GM19467 (cell line): ENCODE data around the gene LDHA.
"Not testable (repeated sequence)": the region's sequence is repeated elsewhere in the genome, so short reads cannot be mapped to it uniquely, and the experiment has no call there.

ENCODE experiments used
- ATAC-seq: cut with Tn5 transposase; IDR thresholded peaks from one replicate; pipeline ENCODE4 v1.9.1; 2021; ENCODE audit warnings: mild to moderate bottlenecking, moderate library complexity; ENCODE audit not compliant: unreplicated experiment

Gene LDHA

DNA sequence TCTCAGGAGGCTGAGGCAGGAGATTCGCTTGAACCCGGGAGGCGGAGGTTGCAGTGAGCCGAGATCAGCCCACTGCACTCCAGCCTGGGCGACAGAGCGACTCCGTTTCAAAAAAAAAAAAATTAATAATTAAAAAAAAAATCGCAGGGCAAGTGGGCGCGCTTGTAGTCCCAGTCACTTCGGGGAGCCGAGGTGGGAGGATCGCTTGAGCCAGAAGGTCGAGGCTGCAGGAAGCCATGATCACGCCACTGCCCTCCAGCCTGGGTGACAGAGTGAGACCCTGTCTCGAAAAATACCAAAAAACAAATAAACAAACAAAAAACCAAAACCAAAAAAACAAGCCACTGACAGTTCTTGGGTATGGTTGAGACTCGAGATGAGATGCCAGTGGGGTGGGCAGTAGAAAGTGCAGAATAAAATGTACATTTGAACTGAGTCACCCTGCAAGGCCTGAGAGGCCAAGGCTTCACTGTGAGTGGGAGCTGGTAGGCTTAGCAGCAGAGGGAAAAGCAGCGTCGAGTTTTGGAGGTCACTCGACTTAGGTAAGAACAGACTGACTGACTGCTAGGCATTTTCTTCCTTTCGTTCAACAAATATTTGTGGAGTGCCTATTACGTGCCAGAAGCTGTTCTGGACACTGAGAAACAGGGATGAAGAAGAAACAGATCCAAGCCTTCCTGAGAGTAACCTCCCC is 635 bp upstream of the LDHA start:
- no peak for ATAC-seq

DNA sequence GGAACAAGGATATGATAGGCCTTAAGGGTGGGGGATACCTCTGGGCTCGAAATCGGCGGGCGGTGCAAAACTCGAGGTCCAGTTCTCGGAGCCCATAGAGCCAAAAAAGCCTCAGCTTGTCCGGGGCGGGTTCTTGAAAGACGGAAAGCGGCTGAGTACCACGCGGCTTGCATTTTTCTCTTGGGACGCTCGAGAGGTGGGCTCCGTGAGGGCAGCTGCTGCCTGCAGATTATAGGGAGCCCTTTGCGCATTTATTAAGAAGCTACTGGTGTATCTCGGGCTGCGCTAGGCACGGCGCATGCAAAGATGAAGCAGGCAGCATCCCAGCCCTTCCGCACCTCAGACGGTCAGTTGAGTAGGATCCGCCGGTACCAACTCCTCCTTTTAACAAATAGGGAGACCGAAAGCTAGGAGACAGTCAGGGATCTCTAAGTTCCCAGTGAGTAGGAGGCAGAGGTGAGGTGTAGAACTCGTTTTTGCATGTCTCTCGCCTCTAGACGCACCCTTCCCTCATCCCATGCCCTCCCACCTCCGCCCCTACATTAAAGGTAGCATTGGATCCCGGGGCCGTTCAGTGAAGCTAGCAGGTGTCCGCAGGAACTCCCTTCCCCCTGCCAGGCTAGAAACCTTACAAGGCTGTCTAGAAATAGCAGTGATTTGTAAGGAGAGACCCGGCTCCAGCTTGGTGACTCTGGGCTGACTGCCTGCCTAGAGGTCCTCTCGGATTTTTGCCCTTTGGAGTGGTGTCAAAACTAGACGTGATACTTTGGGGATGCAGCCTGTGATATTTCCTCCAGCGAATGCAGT is 768 bp downstream of the LDHA start:
- no peak for ATAC-seq

DNA sequence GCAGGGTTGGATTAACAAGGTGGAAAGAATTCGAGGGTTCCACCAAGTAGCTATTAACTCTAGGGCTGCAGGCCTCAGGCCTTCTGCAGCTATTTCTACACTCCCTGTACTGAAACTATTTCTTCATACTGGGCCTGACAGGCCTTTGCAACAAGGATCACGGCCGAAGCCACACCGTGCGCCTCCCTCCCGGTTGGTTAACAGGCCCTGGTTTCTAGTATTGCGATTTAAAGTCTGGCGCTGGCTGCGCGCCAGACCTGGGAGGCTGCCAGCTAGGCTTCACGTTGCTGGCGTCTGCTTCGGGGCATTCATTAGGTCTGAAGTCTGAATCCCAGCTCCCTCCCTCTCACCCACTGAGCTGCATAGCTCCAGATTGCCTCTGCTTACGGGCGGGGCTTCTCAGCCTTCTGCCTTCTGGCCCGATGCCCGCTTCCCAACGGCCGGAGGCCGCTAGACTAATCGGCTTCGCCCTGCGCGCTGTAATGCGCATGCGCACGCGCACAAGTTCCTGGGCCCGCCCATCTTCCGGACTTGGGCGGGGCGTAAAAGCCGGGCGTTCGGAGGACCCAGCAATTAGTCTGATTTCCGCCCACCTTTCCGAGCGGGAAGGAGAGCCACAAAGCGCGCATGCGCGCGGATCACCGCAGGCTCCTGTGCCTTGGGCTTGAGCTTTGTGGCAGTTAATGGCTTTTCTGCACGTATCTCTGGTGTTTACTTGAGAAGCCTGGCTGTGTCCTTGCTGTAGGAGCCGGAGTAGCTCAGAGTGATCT is 1.6 kb downstream of the LDHA start:
- ATAC-seq = peak; percentile 73

DNA sequence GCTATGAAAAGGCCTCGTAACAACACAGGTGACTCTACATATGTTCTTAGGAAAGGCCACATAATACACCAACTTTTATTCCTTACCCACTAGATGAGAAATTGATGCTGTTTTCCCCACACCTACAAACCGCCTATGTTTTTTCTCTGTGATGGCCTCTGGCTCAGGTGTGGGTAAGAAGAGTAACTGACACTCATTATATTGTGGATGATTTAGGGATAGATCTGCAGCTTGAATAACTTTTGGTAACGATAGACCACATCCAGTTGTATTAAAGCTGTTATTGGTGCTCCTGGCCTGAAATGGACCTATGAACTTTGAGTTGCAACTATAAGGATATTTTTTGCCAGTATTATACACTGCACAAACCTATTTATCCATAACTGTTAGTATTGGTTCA is 3.6 kb downstream of the LDHA start:
- no peak for ATAC-seq

DNA sequence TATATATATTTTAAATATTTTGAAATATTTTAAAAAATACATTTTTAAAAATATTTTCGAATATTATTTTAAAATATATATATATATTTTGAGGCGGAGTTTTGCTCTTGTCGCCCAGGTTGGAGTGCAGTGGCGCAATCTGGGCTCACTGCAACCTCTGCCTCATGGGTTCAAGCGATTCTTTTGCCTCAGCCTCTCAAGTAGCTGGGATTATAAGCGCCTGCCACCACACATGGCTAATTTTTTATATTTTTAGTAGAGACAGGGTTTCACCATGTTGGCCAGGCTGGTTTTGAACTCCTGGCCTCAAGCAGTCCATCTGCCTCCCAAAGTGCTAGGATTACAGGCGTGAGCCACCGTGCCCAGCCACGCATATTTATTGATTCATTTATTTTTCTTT is 6.7 kb downstream of the LDHA start:
- ATAC-seq = not testable (repeated sequence)

DNA sequence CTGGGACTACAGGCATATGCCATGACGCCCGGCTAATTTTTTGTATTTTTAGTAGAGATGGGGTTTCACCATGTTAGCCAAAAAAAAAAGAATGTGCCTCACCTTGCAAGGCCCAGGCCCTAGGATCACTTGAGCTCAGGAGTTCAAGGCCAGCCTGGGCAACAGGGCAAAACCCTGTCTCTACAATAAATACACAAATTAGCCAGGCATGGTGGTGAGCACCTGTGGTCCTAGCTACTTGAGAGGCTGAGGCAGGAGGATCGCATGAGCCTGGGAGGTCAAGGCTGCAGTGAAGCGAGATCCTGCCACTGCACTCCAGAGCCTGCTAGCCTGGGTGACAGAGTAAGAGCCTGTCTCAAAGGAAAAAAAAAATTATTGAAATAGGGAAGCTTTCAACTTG is 9.7 kb downstream of the LDHA start:
- no peak for ATAC-seq

DNA sequence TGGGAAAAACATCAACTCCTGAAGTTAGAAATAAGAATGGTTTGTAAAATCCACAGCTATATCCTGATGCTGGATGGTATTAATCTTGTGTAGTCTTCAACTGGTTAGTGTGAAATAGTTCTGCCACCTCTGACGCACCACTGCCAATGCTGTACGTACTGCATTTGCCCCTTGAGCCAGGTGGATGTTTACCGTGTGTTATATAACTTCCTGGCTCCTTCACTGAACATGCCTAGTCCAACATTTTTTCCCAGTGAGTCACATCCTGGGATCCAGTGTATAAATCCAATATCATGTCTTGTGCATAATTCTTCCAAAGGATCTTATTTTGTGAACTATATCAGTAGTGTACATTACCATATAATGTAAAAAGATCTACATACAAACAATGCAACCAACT is 13.0 kb downstream of the LDHA start:
- not testable (repeated sequence) for ATAC-seq

DNA sequence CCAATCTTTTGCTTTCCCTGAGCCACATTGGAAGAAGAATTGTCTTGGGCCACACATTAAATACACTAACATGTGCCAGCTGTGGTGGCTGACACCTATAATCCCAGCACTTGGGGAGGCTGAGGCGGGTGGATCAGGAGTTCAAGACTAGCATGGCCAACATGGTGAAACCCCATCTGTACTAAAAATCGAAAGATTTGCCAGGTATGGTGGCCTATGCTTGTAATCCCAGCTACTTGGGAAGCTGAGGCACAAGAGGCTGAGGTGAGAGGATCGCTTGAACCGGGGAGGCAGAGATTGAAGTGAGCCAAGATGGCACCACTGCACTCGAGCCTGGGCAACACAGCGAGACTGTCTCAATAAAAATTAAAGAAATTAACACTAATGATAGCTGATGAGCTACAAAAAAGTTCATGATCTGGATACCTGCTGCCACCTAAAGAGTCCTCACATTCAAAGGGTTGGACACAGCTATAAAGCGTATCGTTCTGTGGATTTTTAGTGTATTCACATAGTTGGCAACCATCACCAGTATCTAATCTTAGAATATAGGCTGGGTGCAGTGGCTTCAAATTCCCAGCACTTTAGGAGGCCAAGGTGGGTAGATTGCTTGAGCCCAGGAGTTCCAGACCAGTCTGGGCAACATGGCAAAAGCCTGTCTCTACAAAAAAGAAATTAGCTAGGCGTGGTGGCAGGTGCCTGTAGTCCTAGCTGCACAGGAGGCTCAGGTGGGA is 14.4 kb downstream of the LDHA start:
- no peak for ATAC-seq

DNA sequence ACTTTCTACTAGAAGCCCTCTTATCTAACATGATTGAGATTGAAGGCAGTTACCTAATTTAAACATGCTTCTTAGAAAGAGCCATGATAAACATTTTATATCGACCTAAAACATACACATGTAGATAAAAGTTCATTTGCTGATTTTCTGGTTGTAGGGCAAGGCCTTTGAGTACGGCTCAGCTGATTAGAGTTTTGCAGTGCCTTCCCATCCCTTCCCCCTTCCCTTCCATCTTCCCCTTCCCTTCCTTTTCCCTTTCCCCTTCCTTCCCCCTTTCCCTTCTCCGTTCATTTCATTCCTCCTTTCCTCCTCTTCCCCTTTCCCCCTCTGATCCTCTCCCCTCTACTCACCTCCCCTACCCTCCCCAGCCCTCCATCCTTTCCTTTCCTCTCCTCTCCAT is 22.1 kb downstream of the LDHA start:
- ATAC-seq = no peak

DNA sequence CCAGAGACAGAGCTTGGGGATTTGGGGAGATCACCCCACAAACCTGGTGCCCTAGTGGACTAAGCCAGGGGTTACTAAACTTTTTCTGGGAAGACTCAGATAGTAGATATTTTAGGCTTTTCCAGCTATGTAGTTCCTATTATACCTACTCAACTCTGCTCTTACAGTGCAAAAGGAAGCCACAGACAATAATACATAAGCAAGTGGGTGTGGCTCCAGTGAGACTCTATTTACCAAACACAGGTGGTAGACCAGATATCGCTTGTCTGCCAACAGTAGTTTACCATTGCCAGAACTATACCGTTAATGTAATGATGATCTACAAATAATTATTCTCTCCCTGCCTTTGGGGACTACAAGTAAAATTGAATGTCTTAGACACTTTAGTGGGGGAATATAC is 24.7 kb downstream of the LDHA start:
- ATAC-seq = no peak

DNA sequence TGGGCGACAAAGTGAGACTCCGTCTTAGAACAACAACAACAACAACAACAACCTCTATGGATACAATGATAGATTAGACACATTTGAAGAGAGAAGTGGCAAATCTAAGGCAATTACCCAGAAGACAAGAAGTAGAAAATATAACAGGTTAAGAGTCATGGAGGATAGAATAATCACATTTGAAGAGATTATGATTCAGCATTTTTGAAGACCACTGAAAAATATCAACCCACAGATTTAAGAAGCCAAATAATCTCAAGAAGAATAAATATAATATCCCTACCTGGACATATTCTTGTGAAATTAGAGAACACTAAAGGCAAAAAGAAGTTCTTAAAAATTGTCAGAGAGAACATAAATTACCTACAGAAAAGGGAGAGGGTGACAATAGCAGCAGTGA is 25.7 kb downstream of the LDHA start:
- no peak for ATAC-seq

DNA sequence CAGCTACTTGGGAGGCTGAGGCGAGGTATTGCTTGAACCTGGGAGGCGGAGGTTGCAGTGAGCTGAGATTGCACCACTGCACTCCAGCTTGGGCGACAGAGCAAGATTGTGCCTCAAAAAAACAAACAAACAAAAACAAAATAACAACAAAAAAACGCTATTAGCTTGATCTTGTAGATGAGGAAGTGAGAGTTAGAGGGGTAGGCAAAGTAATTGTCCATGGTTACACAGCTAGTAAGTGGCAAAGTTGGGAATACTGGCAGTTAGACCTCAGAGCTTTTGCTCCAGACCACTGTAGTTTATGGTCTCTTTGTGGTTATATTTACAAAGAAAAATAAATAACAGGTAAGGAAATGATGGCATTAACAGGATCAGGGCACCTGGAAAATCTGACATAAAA is 32.9 kb downstream of the LDHA start:
- ATAC-seq = no peak

DNA sequence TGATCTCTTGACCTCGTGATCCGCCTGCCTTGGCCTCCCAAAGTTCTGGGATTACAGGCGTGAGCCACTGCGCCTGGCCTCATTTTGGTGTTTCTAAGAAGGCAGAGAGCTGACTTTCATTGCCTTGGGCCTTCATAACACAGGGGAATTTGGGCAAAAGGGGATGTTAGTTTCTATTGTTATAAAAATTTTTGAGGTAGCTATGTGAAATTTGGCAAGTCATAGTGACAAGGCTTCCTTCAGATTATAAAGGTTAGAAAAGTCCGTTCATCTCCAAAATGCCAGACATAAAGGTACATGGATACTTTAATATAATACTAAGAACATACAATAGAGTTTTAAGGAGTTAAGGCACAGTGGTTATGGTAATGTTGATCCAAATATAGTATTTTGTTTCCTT is 35.0 kb downstream of the LDHA start:
- ATAC-seq = no peak

DNA sequence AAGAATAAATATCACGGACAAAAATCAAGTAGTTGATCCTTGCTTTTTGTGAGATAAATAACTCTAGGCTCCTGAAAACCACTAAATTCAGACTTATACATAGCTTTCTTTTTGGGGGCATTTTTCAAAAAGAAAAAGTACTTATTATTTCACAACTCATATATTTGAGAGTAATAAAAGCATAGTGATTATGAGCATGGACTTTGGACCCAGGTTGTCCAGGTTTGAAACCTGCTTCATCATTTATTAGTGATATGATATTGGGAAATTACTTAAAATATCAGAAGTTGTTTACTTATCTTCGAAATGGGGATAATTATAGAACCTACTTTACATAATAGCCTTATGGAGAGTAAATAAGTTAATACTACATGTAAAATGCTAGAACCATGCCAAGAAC is 44.3 kb downstream of the LDHA start:
- no peak for ATAC-seq

DNA sequence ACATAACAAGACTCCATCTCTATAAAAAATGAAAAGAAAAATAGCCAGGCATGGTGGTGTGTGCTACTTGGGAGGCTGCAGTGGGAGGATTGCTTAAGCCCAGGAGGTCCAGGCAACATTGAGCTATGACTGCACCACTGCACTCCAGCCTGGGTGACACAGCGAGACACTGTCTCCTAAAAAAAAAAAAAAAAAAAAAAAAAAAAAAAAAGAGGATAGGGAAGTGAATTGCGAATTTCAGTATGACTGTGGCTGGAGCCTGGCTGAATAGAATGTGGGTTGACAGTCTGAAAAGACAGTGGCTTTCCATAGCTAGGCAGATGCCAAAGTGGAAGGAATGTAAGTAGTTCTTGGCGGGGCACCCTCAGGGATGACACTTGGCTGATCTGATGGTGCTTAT is 54.9 kb downstream of the LDHA start:
- ATAC-seq = no peak

DNA sequence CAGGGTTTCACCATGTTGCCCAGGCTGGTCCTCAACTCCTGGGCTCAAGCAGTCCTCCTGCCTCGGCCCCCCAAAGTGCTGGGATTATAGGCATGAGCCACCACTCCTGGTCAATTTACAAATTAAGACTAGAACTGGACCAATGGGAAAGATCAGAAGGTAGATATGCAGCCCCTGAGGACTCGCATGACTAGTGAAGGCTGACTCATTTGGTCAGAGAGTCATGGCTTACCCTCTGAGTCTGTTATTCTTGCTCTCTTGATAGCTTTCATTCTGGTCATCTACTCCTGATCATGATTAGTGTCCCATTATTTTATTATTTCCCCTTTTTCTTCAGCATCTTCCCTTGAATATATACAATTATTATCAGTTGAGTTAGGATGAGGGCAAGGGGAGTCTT is 58.6 kb downstream of the LDHA start:
- ATAC-seq = no peak

DNA sequence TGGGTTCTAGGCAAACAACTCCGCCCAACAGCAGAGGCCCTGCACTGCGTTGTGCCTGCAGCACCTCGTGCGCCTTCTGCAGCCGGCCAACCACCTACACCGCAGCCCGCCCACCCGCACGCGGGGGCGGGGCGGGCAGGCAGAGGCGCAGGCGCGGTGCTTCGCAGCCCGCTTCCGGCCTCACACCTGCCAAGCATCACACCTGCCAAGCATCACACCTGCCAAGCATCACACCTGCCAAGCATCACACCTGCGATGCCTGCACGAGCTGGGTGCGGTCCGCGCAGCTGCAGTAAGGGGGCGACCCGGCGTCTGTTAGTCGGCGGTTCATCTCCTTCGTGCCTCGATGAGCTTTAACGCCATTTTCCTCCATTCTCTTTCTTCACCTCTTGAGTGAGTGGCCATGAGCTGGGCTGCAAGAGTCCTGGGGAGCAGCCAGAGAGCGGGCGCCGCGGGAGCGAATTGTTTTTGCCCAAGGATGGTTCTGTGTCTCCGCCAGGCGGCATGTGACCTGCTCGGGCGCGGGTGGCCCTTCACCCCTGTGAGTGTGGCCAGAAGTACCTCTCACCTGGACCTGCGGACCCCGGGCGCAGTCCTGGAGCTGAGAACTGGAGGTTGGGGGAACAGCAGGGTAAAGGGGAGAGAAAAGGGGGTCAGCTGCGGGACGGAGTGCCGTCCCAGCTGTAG is 61.5 kb downstream of the LDHA start, which contains the start of gene LDHAL6A:
Gene LDHAL6A (plus strand): TSS at position 171 of the 687 bp plus-strand sequence. CDS start 825 bp downstream, outside the sequence.
- no peak for ATAC-seq

DNA sequence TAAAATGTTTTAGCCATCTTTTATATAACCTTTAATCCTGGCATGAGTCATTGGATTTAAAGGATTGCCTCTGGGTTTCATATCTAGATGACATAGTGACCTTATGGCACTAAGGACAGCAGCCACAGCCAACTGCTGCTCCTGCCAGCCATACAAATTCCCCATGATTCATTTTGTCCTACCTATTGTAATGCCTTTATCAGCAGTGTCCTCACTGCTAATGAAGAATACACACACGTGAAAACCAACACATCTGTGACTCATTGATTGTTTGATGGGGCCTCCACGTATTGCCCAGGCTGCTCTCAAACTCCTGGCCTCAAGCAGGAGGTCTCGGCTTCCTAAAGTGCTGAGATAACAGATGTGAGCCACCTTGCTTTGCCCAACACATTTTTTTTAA is 63.1 kb downstream of the LDHA start:
- no peak for ATAC-seq
